Measurements from ENCODE around the gene EFNA2. TPM values are rescaled to one million over a fixed set of nuclear protein-coding genes. Genes with fewer than 3 reads are reported as not detected.

EFNA2 gene
- total RNA-seq, 1 experiment from 2014 or later = not detected

- no peaks in the 10 kb centered on the region for H3K36me3 ChIP-seq (ENCODE audit: low read depth, low read length)
- intact Hi-C loops (cut with micrococcal nuclease) = loop anchor here (1.0 to 10.0 kb wide), 2 partner anchors 75 to 92 kb away; a partner anchor contains a TSS
- no peaks in the 10 kb centered on the region for H3K9me2 ChIP-seq (replicated peaks; ENCODE audit: low read length)
- H3K9me3 ChIP-seq (ENCODE audit: low read length) = no peaks in the 10 kb centered on the region
- BruUV-seq (replicated peaks) = no TSS peak
- no peaks in the 10 kb centered on the region for H4K20me1 ChIP-seq (ENCODE audit: low read length)
- TF ChIP-seq CTCF (conservative IDR thresholded peaks at IDR 0.05; ENCODE audit: low read depth, low read length) (peak; percentile 87), EZH2phosphoT487 (IDR thresholded peaks at IDR 0.05; ENCODE audit: borderline replicate concordance, low read length) (no peak)
- DNase-seq = peak; percentile 83
- POLR2A ChIA-PET (ENCODE audit: unreplicated experiment) = no interaction called here
- no peak overlapping the region for H2AFZ ChIP-seq (ENCODE audit: low read length)
- H3K79me2 ChIP-seq (ENCODE audit: low read length) = peaks cover 20% of the 10 kb centered on the region
- CTCF ChIA-PET = interaction anchor here (1.0 kb wide), 1 partner anchor 11 kb away, joined by 3 read pairs; no protein-coding TSS in a partner anchor
- no peak overlapping the region for H3K27ac ChIP-seq (ENCODE audit: low read length)
- H3K4me3 ChIP-seq (ENCODE audit: low read length) = no peak overlapping the region
- peak; percentile 26 for ATAC-seq
- no peak overlapping the region for H3K9ac ChIP-seq (ENCODE audit: low read length)
- H3K27me3 ChIP-seq (ENCODE audit: low read length) = no peaks in the 10 kb centered on the region
- no peak overlapping the region for H3K4me2 ChIP-seq (ENCODE audit: low read length)
- H3F3A ChIP-seq (ENCODE audit: low read length, unreplicated experiment) = no peaks in the 10 kb centered on the region
- peaks cover 13% of the 10 kb centered on the region for H3K4me1 ChIP-seq (ENCODE audit: insufficient read depth, low read length)
These were observed 5.8 kb upstream of the EFNA2 start for GRCh38 chr19:1279782-1280341.

- ATAC-seq (no peak), DNase-seq (no peak)
- peaks cover 16% of the 10 kb centered on the region for H3K79me2 ChIP-seq (ENCODE audit: low read length)
- no peak overlapping the region for H3K4me3 ChIP-seq (ENCODE audit: low read length)
- H3K9me2 ChIP-seq (replicated peaks; ENCODE audit: low read length) = no peaks in the 10 kb centered on the region
- CTCF ChIA-PET = no interaction called here
- H4K20me1 ChIP-seq (ENCODE audit: low read length) = no peaks in the 10 kb centered on the region
- intact Hi-C loops (cut with micrococcal nuclease) = no loop called here
- H3K4me2 ChIP-seq (ENCODE audit: low read length) = no peak overlapping the region
- no peak for TF ChIP-seq EZH2phosphoT487 (IDR thresholded peaks at IDR 0.05; ENCODE audit: borderline replicate concordance, low read length)
- no peak for TF ChIP-seq CTCF (conservative IDR thresholded peaks at IDR 0.05; ENCODE audit: low read depth, low read length)
- TF ChIP-seq EZH2 (IDR thresholded peaks at IDR 0.05; ENCODE audit: low read length, unreplicated experiment) = no peak
- H3K9ac ChIP-seq (ENCODE audit: low read length) = no peak overlapping the region
- H3K27ac ChIP-seq (ENCODE audit: low read length) = no peak overlapping the region
- peaks cover 10% of the 10 kb centered on the region for H3K4me1 ChIP-seq (ENCODE audit: insufficient read depth, low read length)
- no peaks in the 10 kb centered on the region for H3K36me3 ChIP-seq (ENCODE audit: low read depth, low read length)
- no peaks in the 10 kb centered on the region for H3K9me3 ChIP-seq (ENCODE audit: low read length)
- H3F3A ChIP-seq (ENCODE audit: low read length, unreplicated experiment) = no peaks in the 10 kb centered on the region
- peaks cover 4% of the 10 kb centered on the region; the same call in 1 of the 2 replicates for H3K27me3 ChIP-seq (ENCODE audit: low read length)
- POLR2A ChIA-PET (ENCODE audit: unreplicated experiment) = no interaction called here
- no peak overlapping the region for H2AFZ ChIP-seq (ENCODE audit: low read length)
- no TSS peak for BruUV-seq (replicated peaks)
These were observed 4.8 kb upstream of the EFNA2 start for GRCh38 chr19:1280636-1281568.

Data from PC-3 (cell line).